ENCODE results near the gene KCNMA1.

GRCh38 chr10:77351386-77351785 is 286.2 kb downstream of the KCNMA1 start:
- no peak for TF ChIP-seq CTCF (IDR thresholded peaks at IDR 0.05)
- TF ChIP-seq EZH2 (IDR thresholded peaks at IDR 0.05; ENCODE audit: borderline replicate concordance, insufficient read depth, low read depth, low read length, poor library complexity, severe bottlenecking) = no peak

Data from B cell (primary cell).